Activated CD4-positive, CD25-positive, alpha-beta regulatory T cell treated with anti-CD3 and anti-CD28 coated beads, Interleukin-2, amount 50 U/mL, for 16 hours (primary cell): ENCODE measurements around the gene CARHSP1.
"Not testable (repeated sequence)": the region's sequence is repeated elsewhere in the genome, so short reads cannot be mapped to it uniquely, and the experiment has no call there.

Source experiments
- DNase-seq: peaks from one replicate; pipeline ENCODE4 v3.0.0-alpha.2; 2020; ENCODE audit warnings: low read depth, low spot score

Gene CARHSP1

GRCh38 chr16:8872071-8872470 lies 3.3 kb upstream of the CARHSP1 start:
- no peak for DNase-seq

DNA sequence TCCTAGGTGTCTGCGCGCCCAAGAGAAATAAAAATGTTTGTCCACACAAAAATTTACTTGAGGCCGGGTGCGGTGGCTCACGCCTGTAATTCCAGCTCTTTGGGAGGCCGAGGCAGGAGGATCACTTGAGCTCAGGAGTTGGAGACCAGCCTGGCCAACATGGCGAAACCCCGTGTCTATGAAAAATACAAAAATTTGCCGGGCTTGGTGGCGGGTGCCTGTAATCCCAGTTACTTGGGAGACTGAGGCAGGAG lies 1.1 kb upstream of the CARHSP1 start:
- not testable (repeated sequence) for DNase-seq

GRCh38 chr16:8869212-8869987 lies 594 bp upstream of the CARHSP1 start:
- DNase-seq, result no peak

- peak; percentile 26 for DNase-seq
Measured at GRCh38 chr16:8867932-8868415, 832 bp downstream of the CARHSP1 start.

GRCh38 chr16:8867216-8867931 lies 1.4 kb downstream of the CARHSP1 start:
- no peak for DNase-seq

DNA sequence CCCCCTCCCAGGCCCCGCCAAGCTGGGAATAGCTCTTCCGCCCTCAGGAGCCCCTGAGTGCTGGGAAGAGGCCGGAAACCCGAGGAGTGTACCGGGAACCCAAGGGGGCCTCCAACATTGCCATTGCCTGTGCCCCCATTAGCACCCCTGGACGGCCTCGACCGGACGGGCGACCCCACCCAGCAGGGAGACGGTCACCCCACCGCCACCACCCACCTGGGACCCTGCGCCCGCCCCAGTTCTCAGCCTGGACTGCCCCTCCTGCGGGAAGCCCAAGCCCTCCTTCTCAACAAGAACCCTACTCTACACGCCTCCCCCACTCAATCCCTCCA lies 2.0 kb downstream of the CARHSP1 start:
- no peak for DNase-seq

- no peak for DNase-seq
Measured at GRCh38 chr16:8866118-8866883, 2.5 kb downstream of the CARHSP1 start.

DNA sequence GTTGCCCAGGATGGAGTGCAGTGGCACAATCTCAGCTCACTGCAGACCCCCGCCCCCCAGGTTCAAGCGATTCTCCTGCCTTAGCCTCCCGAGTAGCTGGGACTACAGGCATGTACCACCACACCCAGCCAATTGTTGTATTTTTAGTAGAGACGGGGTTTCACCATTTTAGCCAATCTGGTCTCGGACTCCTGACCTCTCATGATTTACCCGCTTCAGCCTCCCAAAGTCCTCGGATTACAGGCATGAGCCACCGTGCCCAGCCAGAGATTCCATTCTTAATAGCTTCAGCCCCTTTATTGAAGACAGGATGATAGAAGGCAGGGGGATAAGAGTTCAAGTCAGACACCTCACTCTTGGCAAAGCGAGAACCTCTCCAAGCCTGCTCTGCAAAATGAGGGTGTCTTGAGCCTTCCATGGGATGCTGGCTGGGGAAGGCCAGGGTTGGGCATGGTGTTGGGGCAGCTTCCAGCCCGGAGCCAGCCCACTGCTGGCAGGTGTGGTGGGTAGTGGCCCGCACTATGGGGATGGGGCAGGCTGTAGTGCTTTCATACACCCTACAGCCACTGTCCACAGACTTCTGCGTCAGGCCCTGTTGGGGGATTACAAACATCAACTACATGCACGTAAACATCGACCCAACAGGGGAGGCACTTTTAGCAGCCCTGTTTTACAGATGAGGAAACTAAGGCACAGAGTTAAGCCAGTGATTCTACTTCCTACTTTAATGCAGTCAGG lies 3.5 kb downstream of the CARHSP1 start:
- no peak for DNase-seq

DNA sequence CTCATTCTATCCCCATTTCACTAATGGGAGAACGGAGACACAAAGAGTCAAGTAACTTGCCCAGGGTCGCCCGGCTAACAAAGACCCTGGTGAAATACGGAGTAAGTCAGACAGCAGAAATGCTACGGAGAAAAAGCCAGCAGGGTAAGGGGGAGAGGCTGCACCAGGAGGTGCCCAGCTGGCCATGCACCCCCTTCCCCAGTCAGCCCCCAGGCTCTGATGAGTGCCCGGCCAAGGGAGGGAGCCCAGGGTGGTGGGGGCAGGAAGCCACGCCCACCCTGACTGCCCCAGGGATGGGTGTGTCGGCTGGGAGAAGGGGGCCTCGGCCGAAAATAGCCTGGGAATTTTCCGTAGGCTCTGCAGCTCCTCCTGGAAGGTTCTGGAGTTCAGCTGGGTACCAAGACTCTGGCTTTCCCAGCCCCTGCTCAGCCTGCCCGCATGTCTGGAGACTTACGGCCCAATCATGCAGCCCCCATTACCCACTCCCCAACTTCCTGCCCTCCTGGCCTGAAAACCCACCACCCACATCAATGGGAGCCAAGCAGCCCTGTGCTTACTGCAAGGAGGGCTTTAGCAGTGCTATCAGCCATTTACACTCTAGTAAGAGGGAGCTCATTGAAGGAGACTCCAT lies 4.2 kb downstream of the CARHSP1 start:
- no peak for DNase-seq

- DNase-seq, result no peak
Measured at GRCh38 chr16:8863594-8864424, 5.0 kb downstream of the CARHSP1 start.

DNA sequence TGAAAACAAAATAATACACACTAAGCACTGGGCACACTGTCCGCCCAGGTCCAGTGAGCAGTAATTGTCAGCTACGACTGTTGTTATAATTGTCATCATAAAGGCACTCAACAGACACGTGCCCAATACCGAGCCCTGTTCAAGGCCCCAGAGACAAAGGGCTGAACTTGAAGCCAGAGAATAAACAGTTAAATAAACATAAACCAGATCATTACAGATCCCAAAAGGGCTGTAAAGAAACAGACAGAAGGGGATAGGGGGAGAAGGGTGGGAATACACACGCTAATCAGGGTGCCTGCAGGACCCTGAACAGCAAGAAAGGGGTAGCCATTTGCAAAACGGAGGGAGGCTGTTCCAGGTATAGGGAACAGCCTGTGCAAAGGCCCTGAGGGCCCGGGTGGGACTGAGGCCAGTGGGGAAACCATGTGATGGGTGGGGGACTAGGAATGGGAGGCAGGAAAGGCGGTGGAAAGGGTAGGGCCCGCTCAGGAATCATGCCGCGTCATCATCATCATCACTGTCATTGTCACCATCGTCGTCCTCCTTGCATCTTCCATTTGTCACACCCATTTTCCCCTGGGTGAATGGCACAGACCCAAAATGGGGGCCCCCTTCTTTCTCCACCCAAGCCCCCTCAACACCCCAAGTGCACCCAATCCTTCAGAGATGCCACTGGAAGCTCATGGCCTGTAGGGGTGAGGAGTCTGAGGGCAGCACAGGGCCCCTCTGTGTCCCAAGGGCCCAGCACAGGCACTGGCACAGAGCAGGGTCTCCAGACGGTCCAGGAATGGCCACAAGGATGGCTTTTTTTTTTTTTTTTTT lies 6.3 kb downstream of the CARHSP1 start:
- no peak for DNase-seq

DNA sequence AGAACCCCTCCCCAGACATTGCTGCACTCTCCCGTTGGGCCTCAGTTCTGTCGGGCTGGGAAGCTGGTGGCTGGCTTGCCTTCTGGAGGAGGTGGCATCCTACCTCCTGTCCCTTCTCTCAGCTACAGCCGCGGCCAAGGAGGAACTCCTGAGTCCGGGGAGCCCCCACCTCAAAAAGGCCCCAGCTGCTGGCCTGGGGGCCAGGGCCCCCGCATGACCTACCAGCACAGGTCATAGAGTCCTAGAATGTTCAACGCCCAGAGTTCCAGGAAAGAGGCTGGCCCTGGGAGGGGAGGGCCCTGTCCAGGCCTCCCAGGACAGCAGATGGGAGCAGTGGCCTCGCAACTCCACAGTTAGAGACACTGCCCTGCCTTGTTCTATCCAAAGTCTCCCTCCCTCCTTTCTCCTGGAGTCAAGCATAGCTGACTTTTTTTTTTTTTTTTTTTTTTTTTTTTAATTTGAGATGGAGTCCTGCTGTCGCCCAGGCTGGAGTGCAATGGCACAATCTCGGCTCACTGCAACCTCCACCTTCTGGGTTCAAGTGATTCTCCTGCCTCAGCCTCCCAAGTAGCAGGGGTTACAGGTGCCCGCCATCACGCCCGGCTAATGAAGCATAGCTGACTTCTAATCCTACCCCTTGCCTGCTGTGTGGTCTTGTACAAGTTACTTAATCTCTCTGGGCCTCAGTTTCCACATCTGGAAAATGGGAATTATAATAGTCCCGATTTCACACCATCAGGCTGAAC lies 7.1 kb downstream of the CARHSP1 start:
- no peak for DNase-seq

DNA sequence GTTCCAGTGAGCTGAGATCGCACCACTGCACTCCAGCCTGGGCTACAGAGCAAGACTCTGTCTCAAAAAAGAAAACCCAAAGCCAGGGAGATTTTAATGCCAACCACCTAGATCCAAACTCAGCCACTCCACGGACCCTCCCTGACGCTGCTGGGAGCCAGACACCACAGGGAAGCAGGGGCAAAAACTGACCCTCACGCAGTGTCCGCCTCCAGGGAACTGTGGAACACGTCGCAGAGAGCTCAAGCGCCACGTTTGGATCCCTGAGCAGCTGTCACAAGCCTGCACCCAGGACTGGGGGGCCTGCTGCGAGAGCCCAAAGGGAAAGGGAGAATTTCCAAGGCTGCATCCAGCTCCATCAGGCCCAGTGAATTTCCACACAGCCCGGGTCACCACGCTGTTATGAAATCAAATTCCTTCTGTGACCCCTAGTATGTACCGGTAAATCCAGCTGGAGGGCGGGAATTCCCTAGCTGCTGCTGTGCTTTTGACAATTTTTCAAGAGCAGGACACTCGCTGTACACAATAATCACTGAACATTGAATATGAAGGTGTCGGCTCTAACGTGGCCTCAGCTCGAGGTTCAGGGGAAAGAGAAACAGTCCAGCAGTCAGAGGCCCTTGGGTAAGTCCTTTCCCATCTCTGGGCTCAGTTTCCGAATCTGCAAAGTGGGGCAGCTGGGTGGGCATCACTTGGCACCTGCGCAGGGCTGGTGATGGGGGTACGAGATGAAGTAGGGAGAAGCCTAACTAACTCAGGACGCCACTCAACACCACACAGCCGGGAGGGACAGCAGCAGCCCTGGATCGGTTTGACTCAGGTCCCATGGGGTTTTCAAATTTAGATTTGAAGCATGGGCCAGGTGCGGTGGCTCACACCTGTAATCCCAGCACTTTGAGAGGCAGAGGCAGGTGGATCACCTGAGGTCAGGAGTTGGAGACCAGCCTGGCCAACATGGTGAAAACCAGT lies 8.6 kb downstream of the CARHSP1 start:
- no peak for DNase-seq

- no peak for DNase-seq
Measured at GRCh38 chr16:8858994-8859912, 9.6 kb downstream of the CARHSP1 start.

DNA sequence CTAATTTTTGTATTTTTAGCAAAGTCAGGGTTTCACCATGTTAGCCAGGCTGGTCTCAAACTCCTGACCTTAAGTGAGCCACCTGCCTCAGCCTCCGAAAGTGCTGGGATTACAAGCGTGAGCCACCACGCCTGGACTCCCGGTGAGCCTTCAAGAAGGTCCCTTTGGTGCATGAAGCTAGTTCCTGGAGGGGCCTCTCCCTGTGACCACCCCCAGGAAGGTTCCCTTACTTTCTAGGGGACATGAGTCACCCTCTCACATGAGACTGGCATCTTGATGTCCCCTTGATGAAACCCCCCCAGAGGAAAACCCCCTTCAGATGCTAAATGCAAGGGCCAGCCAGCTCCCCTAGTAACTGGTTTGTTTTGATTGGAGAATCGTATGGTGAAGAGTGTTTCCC lies 12.8 kb downstream of the CARHSP1 start:
- no peak for DNase-seq

GRCh38 chr16:8855051-8855786 lies 13.6 kb downstream of the CARHSP1 start:
- no peak for DNase-seq
